HepG2 (cell line): ENCODE measurements around the gene ZDHHC14. TPM values are rescaled to one million over a fixed set of nuclear protein-coding genes. Genes with fewer than 3 reads are reported as not detected.
A peak's percentile ranks its signal among the peaks of the same experiment; 100 is the strongest.

Source experiments
- ATAC-seq: fragments of 200-7000 bp; cut with Tn5 transposase; 3 replicates; pipeline ENCODE4 v1.9.1; 2020; ENCODE audit warnings: mild to moderate bottlenecking, moderate library complexity
- BruUV-seq: library from RNA; stranded (reverse); fragments of 400-500 nt; replicated peaks from 2 replicates; lab custom pipeline; 2021; lab: Mats Ljungman, UMichigan
- CTCF ChIA-PET: fragments of 300-600 bp; formaldehyde crosslinking; extraction: SDS; loops from one replicate; lab custom pipeline; 2021; ENCODE audit warnings: low total read pairs, inconsistent platforms, low intra/inter-chr PET ratio; lab: Yijun Ruan, JAX
- POLR2A ChIA-PET: fragments of 350-600 bp; sonication (Branson Sonifier 250); formaldehyde crosslinking; loops from one replicate; lab custom pipeline; 2020; ENCODE audit warnings: antibody characterized with exemption, inconsistent platforms; lab: Yijun Ruan, JAX
- DNase-seq: peaks from one replicate; pipeline ENCODE4 v3.0.0-alpha.2; 2015; ENCODE audit warnings: low spot score
- FAIRE-seq: peaks from 3 replicates; lab custom pipeline; 2011; peaks lifted over from hg19 to GRCh38; lab: Jason Lieb, UNC
- H2AFZ ChIP-seq: one replicate; pipeline ENCODE4 v1.6.1; 2011; ENCODE audit warnings: low read length, inconsistent platforms
- H3K27ac ChIP-seq: fragments of 300-600 bp; 3 replicates; pipeline ENCODE4 v1.8.0; 2011; ENCODE audit warnings: mixed run types, mild to moderate bottlenecking, mixed read lengths, low read length, inconsistent platforms; ENCODE audit not compliant: insufficient read depth; ENCODE audit errors: extremely low read length
- H3K27me3 ChIP-seq, 2 experiments: fragments of 200-600 bp in 1 of 2; 2 replicates in 1 of 2; 3 replicates in 1 of 2; pipeline versions ENCODE4 v1.6.0 to v1.8.0; 2011; ENCODE audit warnings: low read length in 2 of 2, mild to moderate bottlenecking in 2 of 2, moderate library complexity in 2 of 2, inconsistent platforms in 1 of 2; ENCODE audit not compliant: insufficient read depth in 2 of 2, control insufficient read depth in 1 of 2
- H3K36me3 ChIP-seq, 2 experiments: fragments of 200-600 bp in 1 of 2; replicated peaks in 1 of 2; 2 replicates in 1 of 2; 3 replicates in 1 of 2; pipeline versions ENCODE4 v1.5.1 to v1.8.0; 2011; ENCODE audit warnings: low read length in 2 of 2, inconsistent platforms in 1 of 2; ENCODE audit not compliant: insufficient read depth in 2 of 2, control insufficient read depth in 1 of 2
- H3K4me1 ChIP-seq: 2 replicates; pipeline ENCODE4 v1.5.1; 2012; ENCODE audit warnings: low read length, inconsistent platforms; ENCODE audit not compliant: insufficient read depth
- H3K4me2 ChIP-seq: 2 replicates; pipeline ENCODE4 v1.6.0; 2011; ENCODE audit warnings: low read depth, low read length, inconsistent platforms
- H3K4me3 ChIP-seq, 3 experiments: fragments of 200-600 bp in 1 of 3; sonication (generic), shearing (Covaris generic) in 1 of 3; replicated peaks in 1 of 3; 2 replicates each; pipeline ENCODE4 v1.5.1; 2011 to 2016; ENCODE audit warnings: low read length in 3 of 3, inconsistent platforms in 2 of 3, low read depth in 2 of 3, mild to moderate bottlenecking in 2 of 3, control low read depth in 1 of 3, mixed read lengths in 1 of 3; ENCODE audit not compliant: insufficient read depth in 1 of 3
- H3K79me2 ChIP-seq: one replicate; pipeline ENCODE4 v1.6.1; 2011; ENCODE audit warnings: low read length, inconsistent platforms; ENCODE audit not compliant: insufficient read depth
- H3K9ac ChIP-seq: 2 replicates; pipeline ENCODE4 v1.6.0; 2011; ENCODE audit warnings: mild to moderate bottlenecking, low read depth, low read length, inconsistent platforms; ENCODE audit not compliant: insufficient read depth
- H3K9me3 ChIP-seq: 2 replicates; pipeline ENCODE4 v1.5.1; 2012; ENCODE audit warnings: mild to moderate bottlenecking, low read length
- H4K20me1 ChIP-seq: 2 replicates; pipeline ENCODE4 v1.6.0; 2011; ENCODE audit warnings: inconsistent platforms, mild to moderate bottlenecking, low read length, moderate library complexity; ENCODE audit not compliant: insufficient read depth
- ARNT2 ChIP-seq: sonication (generic); formaldehyde crosslinking; IDR thresholded peaks from 2 replicates; pipeline ENCODE4 v1.8.0; 2022; ENCODE audit warnings: mild to moderate bottlenecking, low read depth, missing genetic modification reagents, moderate library complexity
- ATF7 ChIP-seq, 2 experiments: fragments of 450-650 bp in 1 of 2; sonication (generic) in 1 of 2; formaldehyde crosslinking in 1 of 2; IDR thresholded peaks; 2 replicates each; pipeline versions ENCODE4 v1.4.0 to v1.6.1; 2016 to 2020; ENCODE audit warnings: antibody characterized with exemption in 1 of 2, mild to moderate bottlenecking in 1 of 2, missing genetic modification reagents in 1 of 2
- KAT7 ChIP-seq: IDR thresholded peaks from 2 replicates; pipeline ENCODE4 v1.6.1; 2018; ENCODE audit warnings: borderline replicate concordance, missing compliant biosample characterization
- MAFK ChIP-seq, 2 experiments: IDR thresholded peaks in 1 of 2; conservative IDR thresholded peaks in 1 of 2; 2 replicates each; pipeline ENCODE4 v1.6.1; 2011; ENCODE audit warnings: improper control_type of control experiment in 2 of 2, low read length in 2 of 2
- NCOA5 ChIP-seq: sonication (generic); formaldehyde crosslinking; IDR thresholded peaks from 2 replicates; pipeline ENCODE4 v1.4.0; 2020; ENCODE audit warnings: missing genetic modification reagents
- NFE2L2 ChIP-seq: fragments of 150-350 bp; IDR thresholded peaks from 2 replicates; pipeline ENCODE4 v1.6.1; 2014; ENCODE audit warnings: low read length
- PATZ1 ChIP-seq: sonication (generic); formaldehyde crosslinking; IDR thresholded peaks from 2 replicates; pipeline ENCODE4 v1.4.0; 2020; ENCODE audit warnings: missing genetic modification reagents
- TGIF2 ChIP-seq: IDR thresholded peaks from 2 replicates; pipeline ENCODE4 v1.6.1; 2016; ENCODE audit warnings: control low read depth, missing compliant biosample characterization
- TOPORS ChIP-seq: sonication (generic); formaldehyde crosslinking; IDR thresholded peaks from 2 replicates; pipeline ENCODE4 v1.8.0; 2023; ENCODE audit warnings: mild to moderate bottlenecking, missing genetic modification reagents
- ZBTB26 ChIP-seq: IDR thresholded peaks from 2 replicates; pipeline ENCODE4 v1.6.1; 2016; ENCODE audit warnings: missing compliant biosample characterization, missing genetic modification reagents, borderline replicate concordance
- ZNF124 ChIP-seq: sonication (generic); formaldehyde crosslinking; IDR thresholded peaks from 2 replicates; pipeline ENCODE4 v1.4.0; 2020; ENCODE audit warnings: missing genetic modification reagents
- ZNF615 ChIP-seq: sonication (generic); formaldehyde crosslinking; IDR thresholded peaks from 2 replicates; pipeline ENCODE4 v1.5.0; 2020; ENCODE audit warnings: mild to moderate bottlenecking, missing genetic modification reagents, borderline replicate concordance
- ZNF674 ChIP-seq: sonication (generic); formaldehyde crosslinking; IDR thresholded peaks from 2 replicates; pipeline ENCODE4 v1.5.0; 2020; ENCODE audit warnings: low read depth, mild to moderate bottlenecking, missing genetic modification reagents
- WGBS: methylation state at CpG from one replicate; pipeline ENCODE4 v1.1.6; 2017; ENCODE audit warnings: low lambda C conversion rate; 5-methylcytosine and 5-hydroxymethylcytosine counted together
- in situ Hi-C: cut with HindIII; loops from 2 replicates; pipeline ENCODE4 v1.10.0; 2017; ENCODE audit warnings: low pct_unique_long_range_greater_than_20kb; ENCODE audit not compliant: extremely low pct_ligation_motif_present
- intact Hi-C: fragments of 100-400 bp; cut with micrococcal nuclease; formaldehyde crosslinking; loops from one replicate; pipeline ENCODE4 v1.10.0; 2022; ENCODE audit not compliant: unreplicated experiment
- polyA plus RNA-seq, 8 experiments: library from polyadenylated mRNA; depleted of rRNA in 3 of 8; stranded (reverse) in 7 of 8; unstranded in 1 of 8; fragments of >200 nt; fragmentation: Illumina TruSeq in 4 of 8; extraction: Trizol in 4 of 8; gene quantifications; 2 replicates each; pipeline versions ENCODE4 v1.2.1 to v1.2.3, GENCODE V29; 2011 to 2016; ENCODE audit warnings: low read depth in 4 of 8, missing spikeins in 1 of 8, mixed read lengths in 1 of 8; ENCODE audit not compliant: insufficient read depth in 1 of 8
- total RNA-seq, 5 experiments: library from RNA; depleted of rRNA; stranded (reverse); fragments of >200 nt; fragmentation: Illumina TruSeq; extraction: Trizol; gene quantifications; 2 replicates each; pipeline ENCODE4 v1.2.3, GENCODE V29; 2016; ENCODE audit warnings: low read depth in 1 of 5

The ZDHHC14 gene
- total and polyA plus RNA-seq, 2 of the 13 experiments (the other 11 are each of a cell fraction or from before 2014, with no cell fraction given) = 3.7 to 9.5 TPM

GRCh38 chr6:157358287-157358686 is 22.7 kb upstream of the ZDHHC14 start:
- FAIRE-seq = no peak
- H3K27me3 ChIP-seq = peaks cover 0 to 8% of the 10 kb centered on the region in 2 experiments; a peak in 2 of 5 replicates
- CTCF ChIA-PET = no interaction called here
- peak; percentile 57 for ATAC-seq
- H3K79me2 ChIP-seq = no peaks in the 10 kb centered on the region
- no peaks in the 10 kb centered on the region for H3K36me3 ChIP-seq
- H3K9ac ChIP-seq = no peak overlapping the region
- no peak overlapping the region for H2AFZ ChIP-seq
- in situ Hi-C loops = no loop called here
- H3K27ac ChIP-seq = no peak overlapping the region
- H3K4me1 ChIP-seq = no peaks in the 10 kb centered on the region
- no peaks in the 10 kb centered on the region for H4K20me1 ChIP-seq
- no peak overlapping the region for H3K4me3 ChIP-seq
- H3K9me3 ChIP-seq = no peaks in the 10 kb centered on the region
- POLR2A ChIA-PET = no interaction called here
- intact Hi-C loops = no loop called here
- 41% methylated on average over 8 of the region's 8 CpGs for WGBS
- TF ChIP-seq ZNF124 (no peak), NFE2L2 (no peak), TOPORS (CRISPR knock-in tag) (no peak), ZBTB26 (CRISPR knock-in tag) (no peak), MAFK (conservative IDR thresholded peaks at IDR 0.05 in 1 of 2, IDR thresholded peaks at IDR 0.05 in 1 of 2; ENCODE audit: low read length in 2 of 2) (no peak), TGIF2 (CRISPR knock-in tag) (no peak), ATF7 (IDR thresholded peaks at IDR 0.05) (no peak), ATF7 (CRISPR knock-in tag; IDR thresholded peaks at IDR 0.05) (no peak), KAT7 (no peak), ZNF674 (no peak)
- H3K4me2 ChIP-seq = no peak overlapping the region
- BruUV-seq = no TSS peak
- no peak for DNase-seq

GRCh38 chr6:157361886-157362285 is 19.1 kb upstream of the ZDHHC14 start:
- POLR2A ChIA-PET = no interaction called here
- FAIRE-seq = no peak
- no peaks in the 10 kb centered on the region for H4K20me1 ChIP-seq
- no peak for TF ChIP-seq ZNF615
- TF ChIP-seq PATZ1 (CRISPR knock-in tag) = no peak
- TF ChIP-seq NCOA5 = no peak
- no peak for TF ChIP-seq ARNT2 (CRISPR knock-in tag)

More at GRCh38 chr6:157361886-157362285, 19.1 kb upstream of the ZDHHC14 start:
- ATAC-seq (no peak), DNase-seq (no peak)
- Histone ChIP-seq H3K27me3 (peaks cover 0 to 7% of the 10 kb centered on the region in 2 experiments; a peak in 2 of 5 replicates), H3K27ac (no peak overlapping the region), H3K79me2 (no peaks in the 10 kb centered on the region), H3K4me2 (no peak overlapping the region), H3K9me3 (no peaks in the 10 kb centered on the region), H3K4me1 (no peaks in the 10 kb centered on the region), H3K4me3 (no peak overlapping the region), H3K9ac (no peak overlapping the region), H3K36me3 (no peaks in the 10 kb centered on the region), H2AFZ (no peak overlapping the region)
- in situ Hi-C loops (no loop called here), intact Hi-C loops (no loop called here)
- WGBS = 13% methylated on average over 3 of the region's 3 CpGs
- CTCF ChIA-PET = no interaction called here
- BruUV-seq = no TSS peak
